ENCODE results near the gene PACSIN1. TPM values are rescaled to one million over a fixed set of nuclear protein-coding genes. Genes with fewer than 3 reads are reported as not detected.
A peak's percentile ranks its signal among the peaks of the same experiment; 100 is the strongest.

The PACSIN1 gene
- total RNA-seq, 1 experiment from 2014 or later = 7.0 TPM

GRCh38 chr6:34581561-34581920 lies 115.7 kb downstream of the PACSIN1 start:
- Histone ChIP-seq H4K20me1 (ENCODE audit: control insufficient read depth, insufficient read depth, insufficient read length) (no peaks in the 10 kb centered on the region), H4K8ac (replicated peaks; ENCODE audit: insufficient read length, low read depth, low read length) (no peak overlapping the region), H2AK5ac (ENCODE audit: insufficient read length, low read length) (no peak overlapping the region), H2BK120ac (ENCODE audit: low read depth, low read length, poor library complexity, severe bottlenecking) (no peak overlapping the region), H3K27ac (ENCODE audit: insufficient read length, low read depth, low read length) (no peak overlapping the region), H3K9me3 (ENCODE audit: control insufficient read depth, low read depth, low read length) (no peaks in the 10 kb centered on the region), H2BK20ac (ENCODE audit: low read depth, low read length, poor library complexity, severe bottlenecking) (no peak overlapping the region), H3K14ac (ENCODE audit: insufficient read depth, low read length) (no peak overlapping the region), H3K56ac (ENCODE audit: insufficient read length, low read depth, low read length) (no peak overlapping the region), H4K91ac (ENCODE audit: insufficient read length, low read depth, low read length) (no peak overlapping the region), H3K79me1 (ENCODE audit: insufficient read depth, low read depth, low read length, poor library complexity, severe bottlenecking) (no peaks in the 10 kb centered on the region), H3K18ac (ENCODE audit: insufficient read length, low read depth, low read length) (no peak overlapping the region), H2AFZ (ENCODE audit: low read length) (no peak overlapping the region), H3K4me2 (ENCODE audit: insufficient read depth, insufficient read length, low read length) (no peak overlapping the region), H3K27me3 (ENCODE audit: insufficient read depth, low read length) (no peaks in the 10 kb centered on the region), H3K4me1 (ENCODE audit: insufficient read depth, low read length) (no peaks in the 10 kb centered on the region; the same call in 1 of the 2 replicates), H4K5ac (ENCODE audit: insufficient read length, low read depth, low read length) (no peak overlapping the region), H3K9ac (ENCODE audit: extremely low read depth, insufficient read length, low read length) (no peak overlapping the region), H3K23me2 (ENCODE audit: insufficient read length, low read depth, low read length, poor library complexity, severe bottlenecking) (no peaks in the 10 kb centered on the region), H3K79me2 (ENCODE audit: insufficient read depth, low read length) (no peaks in the 10 kb centered on the region), H3K23ac (ENCODE audit: insufficient read length, low read depth, low read length) (no peak overlapping the region), H2BK12ac (ENCODE audit: insufficient read length, low read depth, low read length) (no peak overlapping the region), H2BK5ac (ENCODE audit: insufficient read length, low read length) (no peak overlapping the region), H2BK15ac (ENCODE audit: low read depth, low read length) (no peak overlapping the region), H3T11ph (ENCODE audit: low read length) (no peak overlapping the region), H3K4ac (ENCODE audit: low read depth, low read length) (no peak overlapping the region)
- H3K4me1 Mint-ChIP-seq = peaks cover 23 to 31% of the 10 kb centered on the region in 2 experiments
- no peak for TF ChIP-seq CTCF (conservative IDR thresholded peaks at IDR 0.05)
- H3K4me3 Mint-ChIP-seq = no peak overlapping the region
- no peaks in the 10 kb centered on the region; a peak in 1 of 7 replicates for H3K36me3 Mint-ChIP-seq (ENCODE audit: insufficient read depth in 1 of 3, low read depth in 3 of 3)
- H3K27me3 Mint-ChIP-seq (ENCODE audit: low read depth) = no peaks in the 10 kb centered on the region; the same call in none of the 2 replicates
- WGBS (ENCODE audit: extremely low coverage, insufficient read length, low lambda C conversion rate) = no CpG with 5 or more reads among the region's 4 CpGs
- H3K27ac Mint-ChIP-seq = peak overlapping the region in 2 of 3 experiments; percentile 64 to 85; a peak in 3 of 7 replicates
- no peak for DNase-seq
- no peaks in the 10 kb centered on the region for H3K9me3 Mint-ChIP-seq
